Lower leg skin (tissue), 3 donors: ENCODE data around the gene CMBL.

Experiments
- CTCF ChIP-seq, 3 donors: fragments of 450-650 bp; IDR thresholded peaks; one replicate each; pipeline ENCODE4 v1.5.1; 2016; ENCODE audit warnings: antibody characterized with exemption in 3 of 3, mild to moderate bottlenecking in 3 of 3, moderate library complexity in 2 of 3
- POLR2A ChIP-seq, 2 donors: fragments of 450-650 bp; IDR thresholded peaks; one replicate each; pipeline ENCODE4 v1.6.1; 2016 to 2017; ENCODE audit warnings: antibody characterized with exemption in 2 of 2, mild to moderate bottlenecking in 1 of 2, moderate library complexity in 1 of 2

GRCh38 chr5:10315824-10316509 is 8.3 kb upstream of the CMBL start:
- TF ChIP-seq POLR2A (IDR thresholded peaks at IDR 0.05) (no peak), CTCF (IDR thresholded peaks at IDR 0.05) (no peak)
